HL-60 (cell line): ENCODE results near the gene APBB2.

Experiments
- GABPA ChIP-seq: IDR thresholded peaks from 2 replicates; pipeline ENCODE4 v1.6.1; 2012; ENCODE audit warnings: low read depth
- POLR2AphosphoS5 ChIP-seq: IDR thresholded peaks from 2 replicates; pipeline ENCODE4 v1.6.1; 2012; ENCODE audit warnings: low read depth
- SPI1 ChIP-seq: IDR thresholded peaks from 2 replicates; pipeline ENCODE4 v1.6.1; 2012; ENCODE audit warnings: low read depth, mild to moderate bottlenecking, borderline replicate concordance
- TF ChIP-seq, protein P1 (sequence below): IDR thresholded peaks from 2 replicates; pipeline ENCODE4 v1.6.1; 2012; ENCODE audit warnings: low read depth; ENCODE audit not compliant: insufficient replicate concordance
- TF ChIP-seq, protein P2 (sequence below): IDR thresholded peaks from one replicate; pipeline ENCODE4 v1.5.1; 2011; ENCODE audit warnings: low read length, control low read depth, inconsistent platforms; ENCODE audit not compliant: insufficient read depth

DNA sequence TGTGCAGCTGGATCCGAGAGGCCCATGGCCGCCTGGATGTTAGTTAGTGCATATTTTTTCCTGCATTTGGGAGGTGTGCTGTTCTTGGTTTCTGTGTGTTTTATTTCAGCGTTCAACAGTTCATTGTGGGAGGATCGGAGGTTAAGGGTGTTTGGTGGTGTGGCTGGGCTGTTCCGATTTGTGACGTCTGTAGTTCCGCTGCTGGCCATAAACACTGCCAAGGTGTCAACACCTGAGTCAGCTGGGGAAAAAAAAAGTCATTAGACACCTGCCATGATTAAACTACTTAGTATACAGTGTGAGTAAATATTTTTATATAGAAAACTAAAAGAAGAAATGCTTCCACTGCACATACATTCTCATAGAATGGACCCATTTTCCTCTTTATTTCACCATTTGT is 200.2 kb downstream of the APBB2 start:
- TF ChIP-seq, protein P1, sequence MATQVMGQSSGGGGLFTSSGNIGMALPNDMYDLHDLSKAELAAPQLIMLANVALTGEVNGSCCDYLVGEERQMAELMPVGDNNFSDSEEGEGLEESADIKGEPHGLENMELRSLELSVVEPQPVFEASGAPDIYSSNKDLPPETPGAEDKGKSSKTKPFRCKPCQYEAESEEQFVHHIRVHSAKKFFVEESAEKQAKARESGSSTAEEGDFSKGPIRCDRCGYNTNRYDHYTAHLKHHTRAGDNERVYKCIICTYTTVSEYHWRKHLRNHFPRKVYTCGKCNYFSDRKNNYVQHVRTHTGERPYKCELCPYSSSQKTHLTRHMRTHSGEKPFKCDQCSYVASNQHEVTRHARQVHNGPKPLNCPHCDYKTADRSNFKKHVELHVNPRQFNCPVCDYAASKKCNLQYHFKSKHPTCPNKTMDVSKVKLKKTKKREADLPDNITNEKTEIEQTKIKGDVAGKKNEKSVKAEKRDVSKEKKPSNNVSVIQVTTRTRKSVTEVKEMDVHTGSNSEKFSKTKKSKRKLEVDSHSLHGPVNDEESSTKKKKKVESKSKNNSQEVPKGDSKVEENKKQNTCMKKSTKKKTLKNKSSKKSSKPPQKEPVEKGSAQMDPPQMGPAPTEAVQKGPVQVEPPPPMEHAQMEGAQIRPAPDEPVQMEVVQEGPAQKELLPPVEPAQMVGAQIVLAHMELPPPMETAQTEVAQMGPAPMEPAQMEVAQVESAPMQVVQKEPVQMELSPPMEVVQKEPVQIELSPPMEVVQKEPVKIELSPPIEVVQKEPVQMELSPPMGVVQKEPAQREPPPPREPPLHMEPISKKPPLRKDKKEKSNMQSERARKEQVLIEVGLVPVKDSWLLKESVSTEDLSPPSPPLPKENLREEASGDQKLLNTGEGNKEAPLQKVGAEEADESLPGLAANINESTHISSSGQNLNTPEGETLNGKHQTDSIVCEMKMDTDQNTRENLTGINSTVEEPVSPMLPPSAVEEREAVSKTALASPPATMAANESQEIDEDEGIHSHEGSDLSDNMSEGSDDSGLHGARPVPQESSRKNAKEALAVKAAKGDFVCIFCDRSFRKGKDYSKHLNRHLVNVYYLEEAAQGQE, result no peak
- no peak for TF ChIP-seq SPI1
- TF ChIP-seq, protein P2, sequence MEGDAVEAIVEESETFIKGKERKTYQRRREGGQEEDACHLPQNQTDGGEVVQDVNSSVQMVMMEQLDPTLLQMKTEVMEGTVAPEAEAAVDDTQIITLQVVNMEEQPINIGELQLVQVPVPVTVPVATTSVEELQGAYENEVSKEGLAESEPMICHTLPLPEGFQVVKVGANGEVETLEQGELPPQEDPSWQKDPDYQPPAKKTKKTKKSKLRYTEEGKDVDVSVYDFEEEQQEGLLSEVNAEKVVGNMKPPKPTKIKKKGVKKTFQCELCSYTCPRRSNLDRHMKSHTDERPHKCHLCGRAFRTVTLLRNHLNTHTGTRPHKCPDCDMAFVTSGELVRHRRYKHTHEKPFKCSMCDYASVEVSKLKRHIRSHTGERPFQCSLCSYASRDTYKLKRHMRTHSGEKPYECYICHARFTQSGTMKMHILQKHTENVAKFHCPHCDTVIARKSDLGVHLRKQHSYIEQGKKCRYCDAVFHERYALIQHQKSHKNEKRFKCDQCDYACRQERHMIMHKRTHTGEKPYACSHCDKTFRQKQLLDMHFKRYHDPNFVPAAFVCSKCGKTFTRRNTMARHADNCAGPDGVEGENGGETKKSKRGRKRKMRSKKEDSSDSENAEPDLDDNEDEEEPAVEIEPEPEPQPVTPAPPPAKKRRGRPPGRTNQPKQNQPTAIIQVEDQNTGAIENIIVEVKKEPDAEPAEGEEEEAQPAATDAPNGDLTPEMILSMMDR, result no peak
- TF ChIP-seq POLR2AphosphoS5, result no peak
- no peak for TF ChIP-seq GABPA
